Mesenchymal stem cell (in vitro differentiated cells and primary cell): ENCODE results near the gene COX19.

ENCODE experiments used
- DNase-seq: peaks from one replicate; pipeline ENCODE4 v3.0.0-alpha.2; 2013
- H2AFZ ChIP-seq: one replicate; pipeline ENCODE4 v1.6.1; 2013; ENCODE audit warnings: low read depth, mild to moderate bottlenecking, control low read depth, inconsistent platforms, low read length, moderate library complexity
- H2AK5ac ChIP-seq: 2 replicates; pipeline ENCODE4 v1.6.1; 2013; ENCODE audit warnings: low read length, moderate library complexity, mild to moderate bottlenecking, inconsistent platforms; ENCODE audit not compliant: severe bottlenecking
- H2BK120ac ChIP-seq: one replicate; pipeline ENCODE4 v1.6.1; 2013; ENCODE audit warnings: low read depth, mild to moderate bottlenecking, inconsistent platforms, low read length, moderate library complexity
- H2BK12ac ChIP-seq, 2 experiments: one replicate each; pipeline ENCODE4 v1.6.1; 2013; ENCODE audit warnings: inconsistent platforms in 2 of 2, low read length in 2 of 2, mild to moderate bottlenecking in 2 of 2, moderate library complexity in 2 of 2, control low read depth in 1 of 2
- H2BK15ac ChIP-seq: one replicate; pipeline ENCODE4 v1.6.1; 2013; ENCODE audit warnings: mild to moderate bottlenecking, low read depth, inconsistent platforms; ENCODE audit not compliant: poor library complexity, severe bottlenecking
- H2BK5ac ChIP-seq: 2 replicates; pipeline ENCODE4 v1.6.1; 2013; ENCODE audit warnings: low read depth, mild to moderate bottlenecking, low read length, control low read depth, inconsistent platforms; ENCODE audit not compliant: poor library complexity, severe bottlenecking
- H3K14ac ChIP-seq, 2 experiments: one replicate each; pipeline ENCODE4 v1.6.1; 2013; ENCODE audit warnings: inconsistent platforms in 2 of 2, low read length in 2 of 2, control low read depth in 1 of 2, mild to moderate bottlenecking in 1 of 2, moderate library complexity in 1 of 2
- H3K18ac ChIP-seq, 2 experiments: one replicate each; pipeline ENCODE4 v1.6.1; 2013; ENCODE audit warnings: inconsistent platforms in 2 of 2, low read length in 2 of 2, control low read depth in 1 of 2, low read depth in 1 of 2, mild to moderate bottlenecking in 1 of 2
- H3K23ac ChIP-seq, 2 experiments: one replicate each; pipeline ENCODE4 v1.6.1; 2013; ENCODE audit warnings: inconsistent platforms in 2 of 2, low read length in 2 of 2, mild to moderate bottlenecking in 2 of 2, moderate library complexity in 2 of 2, control low read depth in 1 of 2
- H3K27ac ChIP-seq: 2 replicates; pipeline ENCODE4 v1.5.1; 2013; ENCODE audit warnings: mild to moderate bottlenecking, moderate library complexity, low read length, control low read depth, inconsistent platforms; ENCODE audit not compliant: poor library complexity, severe bottlenecking
- H3K27me3 ChIP-seq, 2 experiments: 2 replicates each; pipeline versions ENCODE4 v1.6.1 to v1.7.0; 2013; ENCODE audit warnings: low read length in 2 of 2, mild to moderate bottlenecking in 2 of 2, moderate library complexity in 2 of 2, control low read depth in 1 of 2, inconsistent platforms in 1 of 2; ENCODE audit not compliant: control insufficient read depth in 1 of 2, insufficient read depth in 1 of 2
- H3K36me3 ChIP-seq, 2 experiments: 2 replicates each; pipeline versions ENCODE4 v1.6.1 to v1.7.0; 2013; ENCODE audit warnings: low read length in 2 of 2, control low read depth in 1 of 2, inconsistent platforms in 1 of 2, low read depth in 1 of 2, mild to moderate bottlenecking in 1 of 2; ENCODE audit not compliant: insufficient read depth in 2 of 2, control insufficient read depth in 1 of 2
- H3K4ac ChIP-seq, 2 experiments: one replicate each; pipeline ENCODE4 v1.6.1; 2013; ENCODE audit warnings: inconsistent platforms in 2 of 2, low read length in 2 of 2, mild to moderate bottlenecking in 2 of 2, moderate library complexity in 2 of 2, control low read depth in 1 of 2, low read depth in 1 of 2
- H3K4me1 ChIP-seq: 2 replicates; pipeline ENCODE4 v1.6.1; 2013; ENCODE audit warnings: low read depth, low read length, control low read depth; ENCODE audit not compliant: control insufficient read depth, insufficient read depth
- H3K4me2 ChIP-seq: 2 replicates; pipeline ENCODE4 v1.6.1; 2013; ENCODE audit warnings: low read length, mild to moderate bottlenecking, inconsistent platforms; ENCODE audit not compliant: poor library complexity, severe bottlenecking
- H3K4me3 ChIP-seq, 2 experiments: 2 replicates each; pipeline versions ENCODE4 v1.5.1 to v1.7.0; 2013; ENCODE audit warnings: low read length in 2 of 2, mild to moderate bottlenecking in 2 of 2, control low read depth in 1 of 2, low read depth in 1 of 2; ENCODE audit not compliant: insufficient read depth in 1 of 2
- H3K79me1 ChIP-seq: replicated peaks from 2 replicates; pipeline ENCODE4 v1.6.1; 2013; ENCODE audit warnings: mild to moderate bottlenecking, control low read depth, low read length, inconsistent platforms; ENCODE audit not compliant: poor library complexity, severe bottlenecking
- H3K9ac ChIP-seq: 2 replicates; pipeline ENCODE4 v1.7.0; 2013; ENCODE audit warnings: mild to moderate bottlenecking, low read length, moderate library complexity
- H3K9me3 ChIP-seq: 2 replicates; pipeline ENCODE4 v1.7.0; 2013; ENCODE audit warnings: mild to moderate bottlenecking, low read length; ENCODE audit not compliant: control insufficient read depth
- H4K8ac ChIP-seq: one replicate; pipeline ENCODE4 v1.6.1; 2013; ENCODE audit warnings: inconsistent platforms, mild to moderate bottlenecking, low read length, moderate library complexity
- H4K91ac ChIP-seq: one replicate; pipeline ENCODE4 v1.6.1; 2013; ENCODE audit warnings: mild to moderate bottlenecking, low read length, inconsistent platforms
- WGBS: methylation state at CpG from one replicate; pipeline ENCODE4 v1.1.7; 2013; ENCODE audit warnings: mixed read lengths; 5-methylcytosine and 5-hydroxymethylcytosine counted together

The COX19 gene

GRCh38 chr7:999149-999879 lies 24.0 kb upstream of the COX19 start:
- no peak overlapping the region for H3K23ac ChIP-seq
- H3K18ac ChIP-seq = no peak overlapping the region
- peaks cover 7% of the 10 kb centered on the region for H3K4me1 ChIP-seq
- no peak overlapping the region for H2BK120ac ChIP-seq
- no peak overlapping the region for H4K8ac ChIP-seq
- H3K79me1 ChIP-seq = peaks cover 9% of the 10 kb centered on the region
- H2BK12ac ChIP-seq = no peak overlapping the region
- H4K91ac ChIP-seq = no peak overlapping the region
- H3K27ac ChIP-seq = no peak overlapping the region
- no peak overlapping the region for H3K4me3 ChIP-seq
- WGBS = 87% methylated on average over 27 of the region's 28 CpGs
- H3K9ac ChIP-seq = no peak overlapping the region
- H3K9me3 ChIP-seq = no peaks in the 10 kb centered on the region
- no peak overlapping the region for H3K14ac ChIP-seq
- H2BK15ac ChIP-seq = no peak overlapping the region
- H2BK5ac ChIP-seq = no peak overlapping the region
- no peak for DNase-seq
- H3K27me3 ChIP-seq = no peaks in the 10 kb centered on the region
- H3K4me2 ChIP-seq = no peak overlapping the region
- H3K4ac ChIP-seq = no peak overlapping the region
- no peak overlapping the region for H2AK5ac ChIP-seq
- peaks cover 8 to 60% of the 10 kb centered on the region in 2 experiments for H3K36me3 ChIP-seq
- no peak overlapping the region for H2AFZ ChIP-seq

DNA sequence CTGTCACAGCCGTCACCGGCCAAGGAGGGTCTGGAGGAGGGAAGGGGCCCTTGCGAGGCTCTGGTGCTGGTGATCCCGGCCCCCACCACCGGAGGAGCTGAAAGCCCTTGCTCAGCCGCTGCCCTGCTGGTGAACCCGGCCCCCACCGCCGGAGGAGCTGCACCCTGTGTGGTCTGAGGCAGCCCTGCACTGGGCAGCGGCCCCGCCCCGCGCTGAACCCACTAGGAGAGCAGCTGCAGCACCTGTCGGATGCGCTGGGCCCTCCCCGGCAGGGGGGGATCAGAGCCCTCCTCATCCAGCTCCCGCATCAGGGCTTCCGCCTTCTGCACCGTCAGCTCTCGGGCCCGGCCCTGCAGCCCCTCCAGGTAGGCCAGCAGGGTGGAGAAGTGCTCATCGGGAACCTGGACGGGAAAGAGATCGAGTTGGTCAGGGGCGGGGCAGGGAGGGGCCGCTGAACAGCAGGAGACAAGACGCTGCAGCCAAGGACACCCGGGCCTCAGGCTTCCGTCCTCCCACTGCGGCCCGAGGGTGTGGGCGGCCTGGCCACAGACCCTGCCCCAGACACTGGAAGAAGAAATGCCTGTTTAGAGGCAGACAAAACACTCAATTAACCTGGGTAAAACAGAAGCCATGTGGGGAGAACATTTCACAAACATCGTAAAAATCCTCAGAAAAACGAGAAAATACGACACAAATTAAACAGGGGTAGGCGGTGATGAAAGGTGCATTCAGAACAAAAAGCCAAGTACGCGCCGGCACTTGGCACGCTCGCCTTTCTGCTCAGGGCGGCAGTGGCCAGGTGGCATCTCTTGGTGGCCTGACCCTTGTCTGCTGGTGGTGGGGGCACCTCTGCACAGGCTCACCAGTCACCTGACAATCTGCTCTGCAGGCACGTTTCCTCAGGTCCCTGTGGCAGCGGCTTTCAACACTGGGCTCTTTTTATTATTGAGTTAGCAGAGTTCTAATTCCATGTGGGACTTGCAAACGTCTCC lies 22.4 kb upstream of the COX19 start:
- H3K9ac ChIP-seq = no peak overlapping the region
- peaks cover 15% of the 10 kb centered on the region for H3K4me1 ChIP-seq
- H3K23ac ChIP-seq = no peak overlapping the region
- H3K27ac ChIP-seq = no peak overlapping the region
- H3K4me2 ChIP-seq = no peak overlapping the region
- H3K4me3 ChIP-seq = no peak overlapping the region
- H2BK15ac ChIP-seq = no peak overlapping the region
- H3K36me3 ChIP-seq = peaks cover 8 to 54% of the 10 kb centered on the region in 2 experiments
- no peak overlapping the region for H3K14ac ChIP-seq
- H3K9me3 ChIP-seq = no peaks in the 10 kb centered on the region
- H3K79me1 ChIP-seq = peaks cover 5% of the 10 kb centered on the region
- DNase-seq = no peak
- H2BK12ac ChIP-seq = no peak overlapping the region
- no peak overlapping the region for H2AFZ ChIP-seq
- H3K18ac ChIP-seq = no peak overlapping the region
- H4K91ac ChIP-seq = no peak overlapping the region
- H4K8ac ChIP-seq = no peak overlapping the region
- H2AK5ac ChIP-seq = no peak overlapping the region
- no peak overlapping the region for H2BK5ac ChIP-seq
- no peaks in the 10 kb centered on the region for H3K27me3 ChIP-seq
- WGBS = 81% methylated on average over 44 of the region's 45 CpGs
- H3K4ac ChIP-seq = no peak overlapping the region
- H2BK120ac ChIP-seq = no peak overlapping the region

DNA sequence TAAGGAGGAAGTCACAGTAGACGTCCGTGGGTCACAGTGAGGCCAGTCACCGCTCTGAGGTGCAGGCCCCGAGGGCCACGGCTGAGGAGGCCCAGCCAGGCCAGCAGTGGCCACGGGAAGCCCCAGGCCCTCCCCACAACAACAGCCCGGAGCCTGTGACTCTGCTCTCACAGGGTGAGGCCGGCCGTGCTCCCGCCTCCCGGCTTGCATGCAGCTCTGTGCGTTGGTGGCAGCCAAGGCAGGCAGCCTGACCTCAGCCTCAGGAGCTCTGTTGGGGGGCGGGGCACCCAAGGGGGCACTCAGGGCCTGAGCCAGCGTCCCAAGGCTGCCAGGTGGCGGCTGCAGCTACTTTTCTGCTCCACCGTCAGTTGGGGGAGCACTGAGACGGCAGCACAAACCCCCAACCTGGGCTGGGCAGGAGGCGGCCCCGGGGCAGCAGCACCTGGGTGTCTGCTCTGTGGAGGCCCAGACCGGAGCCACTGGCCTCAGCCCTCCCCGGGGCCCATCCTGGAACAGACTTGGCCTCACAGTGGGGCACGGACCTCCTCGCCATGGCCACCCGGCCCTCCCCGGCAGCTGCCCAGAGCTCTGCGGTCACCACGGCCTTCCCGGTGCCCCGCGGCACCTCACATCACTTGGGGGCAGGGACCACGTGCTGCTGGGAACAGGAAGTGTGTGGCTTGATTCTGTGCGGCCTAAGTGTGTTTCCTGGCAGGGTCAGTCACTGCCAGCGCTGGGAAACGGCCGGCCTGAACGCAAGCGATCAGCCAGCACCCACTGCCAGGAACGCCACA lies 20.9 kb upstream of the COX19 start:
- no peak overlapping the region for H2BK12ac ChIP-seq
- DNase-seq = no peak
- no peak overlapping the region for H2BK120ac ChIP-seq
- H2AFZ ChIP-seq = no peak overlapping the region
- H3K18ac ChIP-seq = no peak overlapping the region
- WGBS = 94% methylated on average over 38 of the region's 38 CpGs
- peaks cover 5% of the 10 kb centered on the region for H3K79me1 ChIP-seq
- no peak overlapping the region for H3K4me2 ChIP-seq
- no peak overlapping the region for H3K9ac ChIP-seq
- peaks cover 15% of the 10 kb centered on the region for H3K4me1 ChIP-seq
- H3K36me3 ChIP-seq = peaks cover 8 to 51% of the 10 kb centered on the region in 2 experiments
- H3K4me3 ChIP-seq = no peak overlapping the region
- no peak overlapping the region for H4K91ac ChIP-seq
- no peak overlapping the region for H4K8ac ChIP-seq
- H3K23ac ChIP-seq = no peak overlapping the region
- H3K14ac ChIP-seq = no peak overlapping the region
- no peaks in the 10 kb centered on the region for H3K9me3 ChIP-seq
- H2BK15ac ChIP-seq = no peak overlapping the region
- H2AK5ac ChIP-seq = no peak overlapping the region
- H3K27ac ChIP-seq = no peak overlapping the region
- H3K4ac ChIP-seq = no peak overlapping the region
- peaks cover 0 to 14% of the 10 kb centered on the region in 2 experiments for H3K27me3 ChIP-seq
- no peak overlapping the region for H2BK5ac ChIP-seq
